Liver (tissue), 9 donors: Measurements from ENCODE around the gene PLD2. TPM values are rescaled to one million over a fixed set of nuclear protein-coding genes. Genes with fewer than 3 reads are reported as not detected.

ENCODE experiments used
- DNase-seq: peaks from one replicate; pipeline ENCODE4 v3.0.0-alpha.2; 2017; ENCODE audit warnings: low spot score
- H3K27ac ChIP-seq, 2 donors: one replicate each; pipeline ENCODE4 v1.7.0; 2013; ENCODE audit warnings: inconsistent platforms in 2 of 2, low read length in 2 of 2, control low read depth in 1 of 2, low read depth in 1 of 2, mild to moderate bottlenecking in 1 of 2
- H3K27me3 ChIP-seq, 4 donors: one replicate each; pipeline versions ENCODE4 v1.6.1 to v1.7.0; 2013; ENCODE audit warnings: low read length in 3 of 4, inconsistent platforms in 1 of 4, mild to moderate bottlenecking in 1 of 4, moderate library complexity in 1 of 4; ENCODE audit not compliant: control insufficient read depth in 4 of 4, insufficient read depth in 4 of 4
- H3K36me3 ChIP-seq, 4 donors: one replicate each; pipeline versions ENCODE4 v1.6.1 to v1.7.0; 2013; ENCODE audit warnings: low read length in 3 of 4, mild to moderate bottlenecking in 3 of 4, low read depth in 1 of 4, moderate library complexity in 1 of 4; ENCODE audit not compliant: control insufficient read depth in 4 of 4, insufficient read depth in 3 of 4
- H3K4me1 ChIP-seq, 4 donors: one replicate each; pipeline versions ENCODE4 v1.6.1 to v1.7.0; 2013; ENCODE audit warnings: low read length in 3 of 4, mild to moderate bottlenecking in 3 of 4, moderate library complexity in 1 of 4; ENCODE audit not compliant: control insufficient read depth in 4 of 4, insufficient read depth in 4 of 4
- H3K4me3 ChIP-seq, 3 donors: one replicate each; pipeline versions ENCODE4 v1.6.1 to v1.7.0; 2013; ENCODE audit warnings: low read length in 3 of 3, control low read depth in 1 of 3, low read depth in 1 of 3, mild to moderate bottlenecking in 1 of 3
- H3K9ac ChIP-seq, 2 donors: one replicate each; pipeline ENCODE4 v1.7.0; 2013; ENCODE audit warnings: low read length in 2 of 2, mild to moderate bottlenecking in 2 of 2, moderate library complexity in 2 of 2, control low read depth in 1 of 2, low read depth in 1 of 2
- H3K9me3 ChIP-seq, 4 donors: one replicate each; pipeline versions ENCODE4 v1.6.1 to v1.7.0; 2013; ENCODE audit warnings: low read length in 3 of 4; ENCODE audit not compliant: control insufficient read depth in 4 of 4
- EGR1 ChIP-seq, 2 donors: IDR thresholded peaks; 2 replicates each; pipeline ENCODE4 v1.6.1; 2016 to 2018; ENCODE audit warnings: antibody characterized with exemption in 2 of 2, low read depth in 2 of 2
- FOXA1 ChIP-seq: IDR thresholded peaks from 2 replicates; pipeline ENCODE4 v1.6.1; 2016; ENCODE audit warnings: antibody characterized with exemption
- FOXA2 ChIP-seq: IDR thresholded peaks from 2 replicates; pipeline ENCODE4 v1.6.1; 2016; ENCODE audit warnings: antibody characterized with exemption
- GABPA ChIP-seq, 2 donors: IDR thresholded peaks in 1 of 2; conservative IDR thresholded peaks in 1 of 2; 2 replicates each; pipeline ENCODE4 v1.6.1; 2016; ENCODE audit warnings: antibody characterized with exemption in 2 of 2, mild to moderate bottlenecking in 1 of 2, moderate library complexity in 1 of 2
- HNF4A ChIP-seq, 2 donors: conservative IDR thresholded peaks; 2 replicates each; pipeline ENCODE4 v1.6.1; 2016; ENCODE audit warnings: antibody characterized with exemption in 2 of 2, mild to moderate bottlenecking in 2 of 2
- HNF4G ChIP-seq: IDR thresholded peaks from 2 replicates; pipeline ENCODE4 v1.6.1; 2016; ENCODE audit warnings: antibody characterized with exemption
- JUND ChIP-seq, 2 donors: IDR thresholded peaks; 2 replicates each; pipeline ENCODE4 v1.6.1; 2016; ENCODE audit warnings: antibody characterized with exemption in 2 of 2
- NR2F2 ChIP-seq: IDR thresholded peaks from 2 replicates; pipeline ENCODE4 v1.6.1; 2016; ENCODE audit warnings: antibody characterized with exemption
- RAD21 ChIP-seq, 2 donors: IDR thresholded peaks; 2 replicates each; pipeline ENCODE4 v1.6.1; 2016; ENCODE audit warnings: antibody characterized with exemption in 2 of 2, mild to moderate bottlenecking in 2 of 2
- RXRA ChIP-seq, 2 donors: IDR thresholded peaks; 2 replicates each; pipeline ENCODE4 v1.6.1; 2017 to 2018; ENCODE audit warnings: antibody characterized with exemption in 2 of 2, mild to moderate bottlenecking in 1 of 2
- SP1 ChIP-seq: IDR thresholded peaks from 2 replicates; pipeline ENCODE4 v1.6.1; 2018; ENCODE audit warnings: antibody characterized with exemption, mild to moderate bottlenecking
- TAF1 ChIP-seq: conservative IDR thresholded peaks from 2 replicates; pipeline ENCODE4 v1.6.1; 2016; ENCODE audit warnings: antibody characterized with exemption, mild to moderate bottlenecking
- YY1 ChIP-seq: IDR thresholded peaks from 2 replicates; pipeline ENCODE4 v1.6.1; 2016; ENCODE audit warnings: antibody characterized with exemption, mild to moderate bottlenecking
- WGBS: extraction: QIAGEN DNeasy Blood & Tissue Kit; methylation state at CpG from one replicate; pipeline ENCODE4 v1.1.7; 2013; 5-methylcytosine and 5-hydroxymethylcytosine counted together
- polyA plus RNA-seq, 2 donors: library from polyadenylated mRNA; stranded (reverse) in 1 of 2; unstranded in 1 of 2; fragments of 200-250 nt in 1 of 2; fragments of >200 nt in 1 of 2; fragmentation: Nextera tagmentation in 1 of 2; extraction: Ambion mirVana in 1 of 2; gene quantifications; one replicate each; pipeline versions ENCODE4 v1.2.1 to v1.2.3, GENCODE V29; 2013 to 2015
- total RNA-seq, 2 donors: library from RNA; depleted of rRNA; stranded (reverse); fragments of >200 nt; gene quantifications; one replicate each; pipeline ENCODE4 v1.2.3, GENCODE V29; 2014
- TF ChIP-seq, protein P1 (sequence below): IDR thresholded peaks from 2 replicates; pipeline ENCODE4 v1.6.1; 2016; ENCODE audit warnings: antibody characterized with exemption
- TF ChIP-seq, protein P2 (sequence below): fragments of 150-350 bp; IDR thresholded peaks from 2 replicates; pipeline ENCODE4 v1.5.1; 2017; ENCODE audit warnings: improper control_type of control experiment, low read depth, low read length; ENCODE audit not compliant: missing input control
- TF ChIP-seq, protein P3 (sequence below): IDR thresholded peaks from 2 replicates; pipeline ENCODE4 v1.6.1; 2016; ENCODE audit warnings: antibody characterized with exemption
- TF ChIP-seq, protein P4 (sequence below): IDR thresholded peaks from 2 replicates; pipeline ENCODE4 v1.6.1; 2016; ENCODE audit warnings: antibody characterized with exemption
- TF ChIP-seq, protein P5 (sequence below): IDR thresholded peaks from 2 replicates; pipeline ENCODE4 v1.6.1; 2016; ENCODE audit warnings: antibody characterized with exemption, mild to moderate bottlenecking
- donor health status: healthy.
- donor health status: healthy.
- donor health status: healthy.
- donor health status: healthy.
- donor health status: healthy.

Gene PLD2
- total and polyA plus RNA-seq, 4 donors = 3.5 to 15.8 (median 5.8) TPM

GRCh38 chr17:4810696-4811290 is 3.8 kb downstream of the PLD2 start:
- TF ChIP-seq, protein P1, sequence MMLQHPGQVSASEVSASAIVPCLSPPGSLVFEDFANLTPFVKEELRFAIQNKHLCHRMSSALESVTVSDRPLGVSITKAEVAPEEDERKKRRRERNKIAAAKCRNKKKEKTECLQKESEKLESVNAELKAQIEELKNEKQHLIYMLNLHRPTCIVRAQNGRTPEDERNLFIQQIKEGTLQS = no peak
- TF ChIP-seq HNF4A (conservative IDR thresholded peaks at IDR 0.05) (peak in 1 of 2 donors; percentile 64), NR2F2 (peak; percentile 99), GABPA (IDR thresholded peaks at IDR 0.05 in 1 of 2, conservative IDR thresholded peaks at IDR 0.05 in 1 of 2) (no peak), RXRA (IDR thresholded peaks at IDR 0.05) (peak in 1 of 2 donors; percentile 81)
- TF ChIP-seq, protein P2, sequence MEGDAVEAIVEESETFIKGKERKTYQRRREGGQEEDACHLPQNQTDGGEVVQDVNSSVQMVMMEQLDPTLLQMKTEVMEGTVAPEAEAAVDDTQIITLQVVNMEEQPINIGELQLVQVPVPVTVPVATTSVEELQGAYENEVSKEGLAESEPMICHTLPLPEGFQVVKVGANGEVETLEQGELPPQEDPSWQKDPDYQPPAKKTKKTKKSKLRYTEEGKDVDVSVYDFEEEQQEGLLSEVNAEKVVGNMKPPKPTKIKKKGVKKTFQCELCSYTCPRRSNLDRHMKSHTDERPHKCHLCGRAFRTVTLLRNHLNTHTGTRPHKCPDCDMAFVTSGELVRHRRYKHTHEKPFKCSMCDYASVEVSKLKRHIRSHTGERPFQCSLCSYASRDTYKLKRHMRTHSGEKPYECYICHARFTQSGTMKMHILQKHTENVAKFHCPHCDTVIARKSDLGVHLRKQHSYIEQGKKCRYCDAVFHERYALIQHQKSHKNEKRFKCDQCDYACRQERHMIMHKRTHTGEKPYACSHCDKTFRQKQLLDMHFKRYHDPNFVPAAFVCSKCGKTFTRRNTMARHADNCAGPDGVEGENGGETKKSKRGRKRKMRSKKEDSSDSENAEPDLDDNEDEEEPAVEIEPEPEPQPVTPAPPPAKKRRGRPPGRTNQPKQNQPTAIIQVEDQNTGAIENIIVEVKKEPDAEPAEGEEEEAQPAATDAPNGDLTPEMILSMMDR = no peak
- TF ChIP-seq, protein P3, sequence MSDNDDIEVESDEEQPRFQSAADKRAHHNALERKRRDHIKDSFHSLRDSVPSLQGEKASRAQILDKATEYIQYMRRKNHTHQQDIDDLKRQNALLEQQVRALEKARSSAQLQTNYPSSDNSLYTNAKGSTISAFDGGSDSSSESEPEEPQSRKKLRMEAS = no peak
- DNase-seq = no peak
- peaks cover 0 to 13% (median 1%) of the 10 kb centered on the region in 4 donors for H3K36me3 ChIP-seq
- H3K9ac ChIP-seq = no peak overlapping the region
- no peaks in the 10 kb centered on the region for H3K9me3 ChIP-seq
- no peak overlapping the region for H3K27ac ChIP-seq
- WGBS = 56% methylated on average over 13 of the region's 13 CpGs
- no peak overlapping the region for H3K4me3 ChIP-seq
- H3K4me1 ChIP-seq = peaks cover 10 to 24% (median 17%) of the 10 kb centered on the region in 4 donors
- H3K27me3 ChIP-seq = no peaks in the 10 kb centered on the region

- no peaks in the 10 kb centered on the region for H3K9me3 ChIP-seq
- no peak overlapping the region for H3K27ac ChIP-seq
- H3K9ac ChIP-seq = no peak overlapping the region
- no peak for DNase-seq
- H3K27me3 ChIP-seq = no peaks in the 10 kb centered on the region
- H3K4me1 ChIP-seq = peaks cover 6 to 18% (median 14%) of the 10 kb centered on the region in 4 donors
- no peak overlapping the region for H3K4me3 ChIP-seq
- H3K36me3 ChIP-seq = peaks cover 0 to 17% (median 3%) of the 10 kb centered on the region in 4 donors
- TF ChIP-seq EGR1 (IDR thresholded peaks at IDR 0.05; ENCODE audit: low read depth in 2 of 2) = no peak
- TF ChIP-seq, protein P3 = no peak
- no peak for TF ChIP-seq FOXA1
- TF ChIP-seq RAD21 (IDR thresholded peaks at IDR 0.05) = no peak
- TF ChIP-seq HNF4A (conservative IDR thresholded peaks at IDR 0.05) = no peak
- TF ChIP-seq HNF4G = no peak
- no peak for TF ChIP-seq YY1
- TF ChIP-seq GABPA (IDR thresholded peaks at IDR 0.05 in 1 of 2, conservative IDR thresholded peaks at IDR 0.05 in 1 of 2) = no peak
- TF ChIP-seq SP1 = no peak
- no peak for TF ChIP-seq JUND (IDR thresholded peaks at IDR 0.05)
- TF ChIP-seq, protein P4, sequence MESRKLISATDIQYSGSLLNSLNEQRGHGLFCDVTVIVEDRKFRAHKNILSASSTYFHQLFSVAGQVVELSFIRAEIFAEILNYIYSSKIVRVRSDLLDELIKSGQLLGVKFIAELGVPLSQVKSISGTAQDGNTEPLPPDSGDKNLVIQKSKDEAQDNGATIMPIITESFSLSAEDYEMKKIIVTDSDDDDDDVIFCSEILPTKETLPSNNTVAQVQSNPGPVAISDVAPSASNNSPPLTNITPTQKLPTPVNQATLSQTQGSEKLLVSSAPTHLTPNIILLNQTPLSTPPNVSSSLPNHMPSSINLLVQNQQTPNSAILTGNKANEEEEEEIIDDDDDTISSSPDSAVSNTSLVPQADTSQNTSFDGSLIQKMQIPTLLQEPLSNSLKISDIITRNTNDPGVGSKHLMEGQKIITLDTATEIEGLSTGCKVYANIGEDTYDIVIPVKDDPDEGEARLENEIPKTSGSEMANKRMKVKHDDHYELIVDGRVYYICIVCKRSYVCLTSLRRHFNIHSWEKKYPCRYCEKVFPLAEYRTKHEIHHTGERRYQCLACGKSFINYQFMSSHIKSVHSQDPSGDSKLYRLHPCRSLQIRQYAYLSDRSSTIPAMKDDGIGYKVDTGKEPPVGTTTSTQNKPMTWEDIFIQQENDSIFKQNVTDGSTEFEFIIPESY = no peak
- TF ChIP-seq, protein P1 = no peak
- no peak for TF ChIP-seq NR2F2
- TF ChIP-seq TAF1 = no peak
- no peak for TF ChIP-seq RXRA (IDR thresholded peaks at IDR 0.05)
- TF ChIP-seq, protein P5, sequence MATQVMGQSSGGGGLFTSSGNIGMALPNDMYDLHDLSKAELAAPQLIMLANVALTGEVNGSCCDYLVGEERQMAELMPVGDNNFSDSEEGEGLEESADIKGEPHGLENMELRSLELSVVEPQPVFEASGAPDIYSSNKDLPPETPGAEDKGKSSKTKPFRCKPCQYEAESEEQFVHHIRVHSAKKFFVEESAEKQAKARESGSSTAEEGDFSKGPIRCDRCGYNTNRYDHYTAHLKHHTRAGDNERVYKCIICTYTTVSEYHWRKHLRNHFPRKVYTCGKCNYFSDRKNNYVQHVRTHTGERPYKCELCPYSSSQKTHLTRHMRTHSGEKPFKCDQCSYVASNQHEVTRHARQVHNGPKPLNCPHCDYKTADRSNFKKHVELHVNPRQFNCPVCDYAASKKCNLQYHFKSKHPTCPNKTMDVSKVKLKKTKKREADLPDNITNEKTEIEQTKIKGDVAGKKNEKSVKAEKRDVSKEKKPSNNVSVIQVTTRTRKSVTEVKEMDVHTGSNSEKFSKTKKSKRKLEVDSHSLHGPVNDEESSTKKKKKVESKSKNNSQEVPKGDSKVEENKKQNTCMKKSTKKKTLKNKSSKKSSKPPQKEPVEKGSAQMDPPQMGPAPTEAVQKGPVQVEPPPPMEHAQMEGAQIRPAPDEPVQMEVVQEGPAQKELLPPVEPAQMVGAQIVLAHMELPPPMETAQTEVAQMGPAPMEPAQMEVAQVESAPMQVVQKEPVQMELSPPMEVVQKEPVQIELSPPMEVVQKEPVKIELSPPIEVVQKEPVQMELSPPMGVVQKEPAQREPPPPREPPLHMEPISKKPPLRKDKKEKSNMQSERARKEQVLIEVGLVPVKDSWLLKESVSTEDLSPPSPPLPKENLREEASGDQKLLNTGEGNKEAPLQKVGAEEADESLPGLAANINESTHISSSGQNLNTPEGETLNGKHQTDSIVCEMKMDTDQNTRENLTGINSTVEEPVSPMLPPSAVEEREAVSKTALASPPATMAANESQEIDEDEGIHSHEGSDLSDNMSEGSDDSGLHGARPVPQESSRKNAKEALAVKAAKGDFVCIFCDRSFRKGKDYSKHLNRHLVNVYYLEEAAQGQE = no peak
- no peak for TF ChIP-seq FOXA2
- WGBS = 94% methylated on average over 12 of the region's 12 CpGs
Observed at GRCh38 chr17:4811471-4811870, 4.5 kb downstream of the PLD2 start.
